PC-3 (cell line): ENCODE measurements around the gene SIDT1. TPM values are rescaled to one million over a fixed set of nuclear protein-coding genes. Genes with fewer than 3 reads are reported as not detected.

Experiments
- ATAC-seq: fragments of 200-7000 bp; cut with Tn5 transposase; 2 replicates; pipeline ENCODE4 v1.9.1; 2020; ENCODE audit warnings: mild to moderate bottlenecking, moderate library complexity
- BruUV-seq: library from RNA; stranded (reverse); fragments of 400-500 nt; replicated peaks from 2 replicates; lab custom pipeline; 2021; lab: Mats Ljungman, UMichigan
- CTCF ChIA-PET: fragments of 300-600 bp; sonication (Branson Sonifier 250); formaldehyde crosslinking; loops from one replicate; lab custom pipeline; 2022; ENCODE audit warnings: antibody characterized with exemption; lab: Charles Lee
- POLR2A ChIA-PET: fragments of 300-600 bp; sonication (Branson Sonifier 250); formaldehyde crosslinking; loops from one replicate; lab custom pipeline; 2022; ENCODE audit warnings: antibody characterized with exemption; ENCODE audit not compliant: unreplicated experiment; lab: Charles Lee
- DNase-seq: peaks from one replicate; pipeline ENCODE4 v3.0.0-alpha.2; 2015
- H2AFZ ChIP-seq: fragments of 300-600 bp; sonication (generic); 2 replicates; pipeline ENCODE4 v1.6.0; 2016; ENCODE audit warnings: antibody characterized with exemption, low read length
- H3F3A ChIP-seq: fragments of 300-600 bp; sonication (generic); one replicate; pipeline ENCODE4 v1.6.0; 2017; ENCODE audit warnings: antibody characterized with exemption, low read length, control low read depth, mild to moderate bottlenecking; ENCODE audit not compliant: unreplicated experiment
- H3K27ac ChIP-seq: fragments of 300-600 bp; sonication (generic); 2 replicates; pipeline ENCODE4 v1.5.1; 2016; ENCODE audit warnings: mild to moderate bottlenecking, low read length
- H3K27me3 ChIP-seq: fragments of 300-600 bp; sonication (generic); 2 replicates; pipeline ENCODE4 v1.6.1; 2016; ENCODE audit warnings: low read length, mixed read lengths
- H3K36me3 ChIP-seq: fragments of 300-600 bp; sonication (generic); 2 replicates; pipeline ENCODE4 v1.6.1; 2016; ENCODE audit warnings: low read depth, mixed run types, low read length, mixed read lengths
- H3K4me1 ChIP-seq: fragments of 300-600 bp; sonication (generic); 2 replicates; pipeline ENCODE4 v1.5.1; 2016; ENCODE audit warnings: low read length; ENCODE audit not compliant: insufficient read depth
- H3K4me2 ChIP-seq: fragments of 300-600 bp; sonication (generic); 2 replicates; pipeline ENCODE4 v1.6.0; 2016; ENCODE audit warnings: low read length
- H3K4me3 ChIP-seq: fragments of 300-600 bp; sonication (generic); 2 replicates; pipeline ENCODE4 v1.5.1; 2016; ENCODE audit warnings: mild to moderate bottlenecking, low read length, mixed read lengths
- H3K79me2 ChIP-seq: fragments of 300-600 bp; sonication (generic); 2 replicates; pipeline ENCODE4 v1.6.1; 2017; ENCODE audit warnings: low read length, mixed read lengths
- H3K9ac ChIP-seq: fragments of 300-600 bp; sonication (generic); 2 replicates; pipeline ENCODE4 v1.6.0; 2016; ENCODE audit warnings: mild to moderate bottlenecking, low read length
- H3K9me2 ChIP-seq: fragments of 300-600 bp; sonication (generic); replicated peaks from 2 replicates; pipeline ENCODE4 v1.6.1; 2016; ENCODE audit warnings: mixed run types, low read length, mixed read lengths
- H3K9me3 ChIP-seq: fragments of 300-600 bp; sonication (generic); 2 replicates; pipeline ENCODE4 v1.6.1; 2016; ENCODE audit warnings: low read length, mixed read lengths
- H4K20me1 ChIP-seq: fragments of 300-600 bp; sonication (generic); 2 replicates; pipeline ENCODE4 v1.6.1; 2016; ENCODE audit warnings: low read length, mixed read lengths
- EZH2 ChIP-seq: fragments of 300-600 bp; sonication (generic); IDR thresholded peaks from one replicate; pipeline ENCODE4 v1.6.1; 2017; ENCODE audit warnings: antibody characterized with exemption, mild to moderate bottlenecking, low read length; ENCODE audit not compliant: unreplicated experiment
- EZH2phosphoT487 ChIP-seq: fragments of 300-600 bp; sonication (generic); IDR thresholded peaks from 2 replicates; pipeline ENCODE4 v1.6.1; 2018; ENCODE audit warnings: mild to moderate bottlenecking, antibody characterized with exemption, low read length, borderline replicate concordance
- intact Hi-C: fragments of 100-400 bp; cut with micrococcal nuclease; formaldehyde crosslinking; loops from 2 replicates; pipeline ENCODE4 v1.9.0; 2023
- total RNA-seq: library from RNA; depleted of rRNA; stranded (reverse); fragments of >200 nt; gene quantifications from 2 replicates; pipeline ENCODE4 v1.2.3, GENCODE V29; 2014
- TF ChIP-seq, protein P1 (sequence below): fragments of 300-600 bp; sonication (generic); conservative IDR thresholded peaks from 2 replicates; pipeline ENCODE4 v1.5.1; 2017; ENCODE audit warnings: antibody characterized with exemption, low read depth, mild to moderate bottlenecking, low read length

Gene SIDT1
- total RNA-seq, 1 experiment from 2014 or later: 14.1 TPM

DNA sequence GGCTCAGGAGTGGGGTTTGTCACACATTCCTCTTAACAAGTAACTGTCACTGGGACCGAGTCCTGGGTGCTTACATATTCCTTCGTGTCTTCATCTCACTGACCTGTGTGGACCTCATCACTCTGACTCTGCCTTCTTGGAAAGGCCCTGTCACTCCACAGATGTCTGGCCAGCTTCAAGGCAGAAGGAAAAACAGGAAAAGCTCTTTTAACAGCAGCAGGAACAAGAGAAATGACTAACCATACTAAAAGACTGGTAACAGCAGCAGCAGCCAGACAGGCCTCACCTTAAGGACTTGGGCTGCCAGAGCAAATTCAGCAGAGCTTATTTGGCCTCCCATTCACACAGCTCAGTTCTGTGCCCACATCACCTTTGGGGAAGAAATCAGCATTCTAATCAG is 96.0 kb downstream of the SIDT1 start:
- Histone ChIP-seq H3K4me3 (no peak overlapping the region), H3K9me2 (no peaks in the 10 kb centered on the region), H3F3A (no peaks in the 10 kb centered on the region), H2AFZ (no peak overlapping the region), H3K27me3 (no peaks in the 10 kb centered on the region), H3K9me3 (no peaks in the 10 kb centered on the region), H3K27ac (no peak overlapping the region), H3K36me3 (0 out of 2 replicates have a peak, but pooled peaks cover 3% of the 10 kb centered on the region), H3K4me1 (no peaks in the 10 kb centered on the region), H4K20me1 (no peaks in the 10 kb centered on the region), H3K9ac (no peak overlapping the region), H3K4me2 (no peak overlapping the region), H3K79me2 (no peaks in the 10 kb centered on the region)
- DNase-seq (no peak), ATAC-seq (no peak)
- BruUV-seq: TSS peak; percentile 10
- TF ChIP-seq EZH2phosphoT487 (no peak), EZH2 (no peak)
- TF ChIP-seq, protein P1, sequence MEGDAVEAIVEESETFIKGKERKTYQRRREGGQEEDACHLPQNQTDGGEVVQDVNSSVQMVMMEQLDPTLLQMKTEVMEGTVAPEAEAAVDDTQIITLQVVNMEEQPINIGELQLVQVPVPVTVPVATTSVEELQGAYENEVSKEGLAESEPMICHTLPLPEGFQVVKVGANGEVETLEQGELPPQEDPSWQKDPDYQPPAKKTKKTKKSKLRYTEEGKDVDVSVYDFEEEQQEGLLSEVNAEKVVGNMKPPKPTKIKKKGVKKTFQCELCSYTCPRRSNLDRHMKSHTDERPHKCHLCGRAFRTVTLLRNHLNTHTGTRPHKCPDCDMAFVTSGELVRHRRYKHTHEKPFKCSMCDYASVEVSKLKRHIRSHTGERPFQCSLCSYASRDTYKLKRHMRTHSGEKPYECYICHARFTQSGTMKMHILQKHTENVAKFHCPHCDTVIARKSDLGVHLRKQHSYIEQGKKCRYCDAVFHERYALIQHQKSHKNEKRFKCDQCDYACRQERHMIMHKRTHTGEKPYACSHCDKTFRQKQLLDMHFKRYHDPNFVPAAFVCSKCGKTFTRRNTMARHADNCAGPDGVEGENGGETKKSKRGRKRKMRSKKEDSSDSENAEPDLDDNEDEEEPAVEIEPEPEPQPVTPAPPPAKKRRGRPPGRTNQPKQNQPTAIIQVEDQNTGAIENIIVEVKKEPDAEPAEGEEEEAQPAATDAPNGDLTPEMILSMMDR: no peak
- CTCF ChIA-PET: no interaction called here
- POLR2A ChIA-PET: no interaction called here
- intact Hi-C loops: loop anchor here (5.0 kb wide), 1 partner anchor 576 kb away; no protein-coding TSS in a partner anchor

DNA sequence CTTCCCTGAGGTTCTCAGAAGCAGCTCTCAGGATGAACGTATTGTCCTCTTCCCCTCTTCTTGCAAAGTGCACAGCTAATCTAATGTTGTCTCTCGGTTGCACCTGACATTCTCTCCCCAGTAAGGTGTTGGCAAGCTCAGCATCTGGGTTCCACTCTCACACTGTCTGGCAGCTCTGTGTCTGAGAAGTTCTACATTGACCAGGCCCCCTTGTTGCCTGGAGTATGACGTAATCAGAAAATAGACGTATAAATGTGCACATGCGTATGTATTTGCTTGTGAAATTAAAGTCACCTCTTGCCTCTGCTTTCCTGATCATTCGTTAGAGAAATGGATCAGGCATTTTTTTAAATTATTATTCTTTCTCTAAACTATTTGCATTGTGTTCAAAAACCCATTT is 96.4 kb downstream of the SIDT1 start:
- Histone ChIP-seq H3K9me2 (no peaks in the 10 kb centered on the region), H3K9ac (no peak overlapping the region), H2AFZ (no peak overlapping the region), H3K4me1 (no peaks in the 10 kb centered on the region), H3K27me3 (no peaks in the 10 kb centered on the region), H3K4me2 (no peak overlapping the region), H3F3A (no peaks in the 10 kb centered on the region), H3K27ac (no peak overlapping the region), H3K9me3 (no peaks in the 10 kb centered on the region), H4K20me1 (no peaks in the 10 kb centered on the region), H3K36me3 (0 out of 2 replicates have a peak, but pooled peaks cover 3% of the 10 kb centered on the region), H3K79me2 (no peaks in the 10 kb centered on the region), H3K4me3 (no peak overlapping the region)
- ChIA-PET POLR2A (no interaction called here), CTCF (no interaction called here)
- no peak for ATAC-seq
- DNase-seq: no peak
- BruUV-seq: no TSS peak
- intact Hi-C loops: loop anchor here (5.0 kb wide), 1 partner anchor 576 kb away; no protein-coding TSS in a partner anchor
- TF ChIP-seq EZH2 (no peak), EZH2phosphoT487 (no peak)
- TF ChIP-seq, protein P1: no peak

DNA sequence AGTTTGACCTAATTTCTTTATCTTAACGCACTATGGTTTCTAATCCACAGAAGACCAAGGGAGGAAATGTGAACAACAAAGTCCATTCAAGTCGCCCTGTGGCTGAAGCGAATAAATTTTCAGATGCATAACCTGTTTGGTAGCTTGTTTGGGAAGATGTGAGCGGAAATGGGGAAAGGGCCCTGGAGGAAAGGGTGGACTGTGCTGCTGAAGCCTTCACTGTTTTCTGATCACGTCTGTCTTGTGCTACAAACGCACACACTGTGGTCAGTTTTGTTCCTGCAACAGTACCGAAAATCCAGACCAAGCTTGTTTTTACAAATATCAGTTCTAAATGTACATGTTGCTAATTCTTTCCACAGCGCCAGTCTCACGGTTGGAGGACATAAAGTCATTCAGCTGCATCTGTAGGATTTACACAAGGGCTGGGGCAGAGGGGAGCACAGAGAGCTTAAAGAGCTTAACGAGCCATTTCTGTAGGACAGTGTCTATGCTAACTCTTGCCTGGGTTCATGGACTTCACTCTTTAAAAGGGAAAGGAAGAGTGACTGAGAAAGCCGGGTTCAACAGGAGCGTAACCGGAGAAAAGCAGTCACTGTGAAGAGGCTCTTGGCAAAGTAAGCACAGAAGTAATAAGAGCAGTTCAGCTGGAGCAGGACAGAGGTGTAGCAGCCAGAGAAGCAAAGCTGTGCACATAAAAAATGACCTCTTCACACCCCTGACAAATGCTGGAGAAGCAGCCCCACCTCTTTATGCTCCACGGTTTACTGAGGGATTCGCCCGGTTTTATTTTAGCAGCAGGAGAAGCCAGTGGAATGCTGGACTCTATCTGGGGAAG is 97.4 kb downstream of the SIDT1 start:
- H3K79me2 ChIP-seq: no peaks in the 10 kb centered on the region
- no TSS peak for BruUV-seq
- no peaks in the 10 kb centered on the region for H3K36me3 ChIP-seq
- H3K27me3 ChIP-seq: no peaks in the 10 kb centered on the region
- H3K9me2 ChIP-seq: no peaks in the 10 kb centered on the region
- H3K9me3 ChIP-seq: no peaks in the 10 kb centered on the region
- no peaks in the 10 kb centered on the region for H4K20me1 ChIP-seq
- CTCF ChIA-PET: interaction anchor here (0.5 kb wide), 1 partner anchor 209 kb away, joined by 8 read pairs; the partner anchor contains the start of gene GRAMD1C
- H3K9ac ChIP-seq: no peak overlapping the region
- no peak overlapping the region for H3K4me3 ChIP-seq
- no peak for TF ChIP-seq EZH2phosphoT487
- TF ChIP-seq, protein P1: no peak
- TF ChIP-seq EZH2: no peak
- intact Hi-C loops: loop anchor here (5.0 kb wide), 1 partner anchor 578 kb away; no protein-coding TSS in a partner anchor
- POLR2A ChIA-PET: no interaction called here
- ATAC-seq: no peak
- no peak overlapping the region for H3K4me2 ChIP-seq
- no peaks in the 10 kb centered on the region for H3K4me1 ChIP-seq
- no peak overlapping the region for H2AFZ ChIP-seq
- no peak for DNase-seq
- H3F3A ChIP-seq: no peaks in the 10 kb centered on the region
- H3K27ac ChIP-seq: no peak overlapping the region
